HK-2 (cell line): ENCODE data around the gene RBM10.

Source experiments
- DNase-seq: peaks from one replicate; pipeline ENCODE4 v3.0.0-alpha.2; 2018; ENCODE audit not compliant: unreplicated experiment

Gene RBM10

DNA sequence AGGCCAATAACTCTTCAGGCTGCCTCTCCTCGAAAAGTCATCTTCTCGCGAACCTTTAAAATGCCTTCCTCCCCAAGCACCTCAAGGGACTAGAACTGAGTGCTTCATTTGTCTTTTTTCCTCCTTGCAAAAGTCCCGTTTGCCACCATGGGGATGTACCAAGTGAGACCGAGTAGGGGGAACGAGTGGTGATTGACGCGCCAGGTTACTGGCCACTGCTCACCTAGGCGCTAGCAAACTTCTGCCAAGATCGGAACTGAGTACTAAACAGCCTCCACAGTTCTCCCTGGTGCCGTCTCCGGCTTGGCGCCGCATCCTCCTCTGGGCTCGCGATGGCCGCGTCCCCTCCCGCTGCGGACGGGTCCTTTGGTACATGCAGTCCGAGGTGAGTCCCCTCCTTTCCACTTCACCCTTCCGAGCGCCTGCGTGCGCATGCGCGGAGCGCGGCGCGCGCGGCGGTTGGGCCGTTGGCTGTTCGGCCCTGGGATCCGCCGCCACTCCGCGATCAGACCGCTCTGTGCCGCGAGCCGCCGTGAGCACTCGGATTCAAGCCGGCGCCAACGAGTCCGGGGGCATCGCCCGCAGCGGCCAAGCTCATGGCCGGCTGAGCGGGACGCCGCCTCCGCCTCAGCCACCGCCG is 73.4 kb downstream of the RBM10 start, which contains the start of gene CDK16:
Gene CDK16 (plus strand): TSS at position 402 of the 640 bp plus-strand sequence. CDS start 4,877 bp downstream, outside the sequence.
- peak; percentile 73 for DNase-seq

DNA sequence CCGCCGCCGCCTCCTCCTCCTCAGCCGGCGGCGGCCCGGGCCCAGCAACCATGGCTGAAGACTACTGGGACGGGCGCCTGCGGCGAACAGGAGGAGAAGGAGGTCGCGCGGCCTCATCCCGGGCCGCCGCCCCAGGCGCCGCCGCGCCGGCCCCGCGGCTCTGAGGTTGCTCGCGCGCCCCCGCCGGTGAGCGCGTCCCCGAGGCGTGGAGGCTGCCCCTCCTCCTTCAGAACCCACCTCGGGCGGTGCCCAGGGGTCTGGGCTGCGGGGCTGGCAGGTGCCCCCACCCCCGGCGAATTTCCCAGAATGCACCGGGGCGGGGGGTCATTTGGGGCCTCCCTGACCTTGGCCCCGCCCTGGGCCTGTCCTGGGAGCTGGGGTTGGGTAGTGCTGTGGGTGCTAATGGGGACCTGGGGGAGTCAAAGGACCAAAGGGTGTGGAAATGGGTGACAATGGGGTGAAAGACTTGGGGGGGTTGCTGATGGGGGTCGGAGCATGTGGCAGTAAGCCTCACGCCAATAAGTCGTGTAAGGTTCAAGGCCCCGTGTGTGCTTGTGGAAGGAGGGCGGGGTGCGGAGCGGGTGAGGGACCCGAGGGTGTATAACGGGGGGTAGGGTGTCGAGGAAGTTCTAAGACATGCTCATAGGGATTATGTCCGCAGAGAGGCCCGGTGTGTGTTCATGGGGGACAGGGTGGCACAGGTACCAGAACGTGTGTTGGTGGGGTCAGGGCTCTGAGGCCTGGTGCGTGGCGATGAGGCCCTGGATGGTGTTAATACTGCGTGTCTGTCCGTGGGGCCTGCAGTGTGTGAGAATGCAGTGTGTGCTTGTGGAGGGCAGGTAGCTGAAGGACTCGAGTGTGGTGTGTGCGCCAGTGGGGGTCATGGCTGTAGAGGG is 74.1 kb downstream of the RBM10 start:
- DNase-seq = peak; percentile 34

DNA sequence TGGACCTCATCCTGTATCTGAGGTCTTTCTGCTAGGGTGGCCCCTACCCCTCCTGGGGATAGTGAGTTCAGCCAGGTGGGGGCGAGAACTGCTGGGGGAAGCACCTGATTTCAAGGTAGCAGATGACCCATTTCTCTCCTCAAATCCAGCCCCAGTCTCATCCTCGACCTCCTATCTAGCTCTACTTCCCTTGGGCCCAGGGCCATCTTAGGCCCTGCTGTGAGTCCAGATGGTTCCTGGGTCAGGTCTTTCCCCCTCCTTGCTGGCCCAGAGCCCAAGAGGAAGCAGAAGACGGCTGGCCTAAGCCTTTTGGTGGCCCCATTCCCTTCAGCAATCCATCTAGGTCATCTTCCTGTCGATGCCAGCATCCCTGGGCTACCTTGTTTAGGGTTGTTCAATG is 76.7 kb downstream of the RBM10 start:
- DNase-seq = no peak

DNA sequence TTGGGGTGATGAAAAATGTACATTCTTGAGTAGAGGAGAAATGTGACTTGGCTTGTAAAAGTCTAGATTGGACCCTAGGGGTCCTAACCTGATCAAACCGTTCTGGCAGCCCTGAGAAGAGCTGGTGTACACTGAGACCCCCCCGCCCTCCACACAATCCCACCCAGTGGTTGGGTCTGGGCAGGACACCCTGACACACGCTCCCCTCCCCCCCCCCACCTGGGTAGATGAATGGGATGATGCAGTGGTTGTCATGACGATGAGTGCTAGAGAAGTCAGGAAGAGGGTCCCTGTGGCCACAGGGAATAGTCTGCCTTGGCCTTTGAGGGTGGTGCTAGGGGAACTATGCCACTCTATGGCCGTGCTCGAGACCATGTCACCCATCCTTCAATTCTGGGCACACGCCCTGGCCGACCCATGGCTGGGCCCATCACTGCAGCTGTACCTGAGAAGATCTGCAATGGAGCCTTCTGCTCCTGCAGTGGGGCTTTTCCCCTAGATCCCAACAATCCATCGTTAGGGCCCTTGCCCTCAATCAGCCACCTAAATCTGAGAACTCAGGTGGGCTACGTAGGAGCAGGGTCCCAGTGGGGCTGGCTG is 77.8 kb downstream of the RBM10 start:
- no peak for DNase-seq

DNA sequence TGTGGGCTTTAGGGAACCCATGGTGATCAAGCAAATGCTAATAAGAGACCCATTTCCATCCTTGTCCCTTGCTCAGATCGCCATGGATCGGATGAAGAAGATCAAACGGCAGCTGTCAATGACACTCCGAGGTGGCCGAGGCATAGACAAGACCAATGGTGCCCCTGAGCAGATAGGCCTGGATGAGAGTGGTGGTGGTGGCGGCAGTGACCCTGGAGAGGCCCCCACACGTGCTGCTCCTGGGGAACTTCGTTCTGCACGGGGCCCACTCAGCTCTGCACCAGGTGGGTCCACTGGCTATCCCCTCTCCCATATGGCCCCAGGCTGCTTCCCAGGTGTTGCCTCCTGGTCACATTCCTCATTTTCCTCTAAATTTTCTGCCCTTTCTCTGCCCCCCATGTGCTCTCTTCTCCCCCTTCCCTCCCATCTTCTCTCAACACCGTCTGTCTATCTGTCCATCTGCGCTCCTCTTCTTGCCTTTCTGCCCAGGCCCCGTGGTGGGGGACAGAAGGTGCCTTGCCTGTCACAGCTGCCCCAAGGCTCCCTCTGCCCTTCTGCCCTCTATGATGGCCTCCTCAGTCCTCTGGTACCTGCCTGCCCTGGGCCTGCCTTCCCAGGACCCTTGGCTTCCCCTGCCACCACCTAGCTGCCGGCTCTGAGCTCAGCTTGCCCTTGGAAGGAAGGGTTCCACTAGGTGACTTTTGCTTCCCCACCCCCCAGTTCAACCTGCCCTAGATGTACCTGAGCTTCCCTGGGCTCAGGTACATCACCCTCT is 78.6 kb downstream of the RBM10 start:
- no peak for DNase-seq

DNA sequence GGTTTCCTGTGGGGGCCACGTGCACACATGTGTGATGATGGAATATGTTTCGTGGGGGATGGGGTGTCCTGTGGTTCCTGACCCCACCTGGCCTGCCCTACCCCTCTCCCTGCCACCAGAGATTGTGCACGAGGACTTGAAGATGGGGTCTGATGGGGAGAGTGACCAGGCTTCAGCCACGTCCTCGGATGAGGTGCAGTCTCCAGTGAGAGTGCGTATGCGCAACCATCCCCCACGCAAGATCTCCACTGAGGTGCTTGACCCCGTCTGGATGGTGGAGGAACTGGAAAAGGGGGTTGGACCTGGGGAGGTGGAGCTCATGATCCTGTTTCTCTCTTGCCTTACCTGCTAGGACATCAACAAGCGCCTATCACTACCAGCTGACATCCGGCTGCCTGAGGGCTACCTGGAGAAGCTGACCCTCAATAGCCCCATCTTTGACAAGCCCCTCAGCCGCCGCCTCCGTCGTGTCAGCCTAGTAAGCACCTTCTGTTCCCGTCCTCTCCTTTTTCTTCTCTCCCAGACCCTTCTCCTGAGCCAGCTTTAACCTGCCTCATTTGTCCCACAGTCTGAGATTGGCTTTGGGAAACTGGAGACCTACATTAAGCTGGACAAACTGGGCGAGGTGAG is 79.4 kb downstream of the RBM10 start:
- no peak for DNase-seq

DNA sequence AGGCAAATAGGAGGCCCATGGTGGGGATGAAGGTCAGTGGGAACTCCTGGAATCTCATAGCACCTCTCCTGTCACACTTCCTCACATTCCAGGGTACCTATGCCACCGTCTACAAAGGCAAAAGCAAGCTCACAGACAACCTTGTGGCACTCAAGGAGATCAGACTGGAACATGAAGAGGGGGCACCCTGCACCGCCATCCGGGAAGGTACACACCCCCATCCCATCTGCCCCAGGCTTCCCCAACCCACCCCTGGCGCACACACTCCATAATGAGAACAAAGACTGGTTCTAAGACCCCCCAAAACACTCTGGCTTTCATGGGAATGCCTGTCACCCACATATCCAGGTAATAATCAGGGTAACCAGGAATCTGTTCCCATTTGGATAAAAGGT is 79.9 kb downstream of the RBM10 start:
- DNase-seq = no peak

DNA sequence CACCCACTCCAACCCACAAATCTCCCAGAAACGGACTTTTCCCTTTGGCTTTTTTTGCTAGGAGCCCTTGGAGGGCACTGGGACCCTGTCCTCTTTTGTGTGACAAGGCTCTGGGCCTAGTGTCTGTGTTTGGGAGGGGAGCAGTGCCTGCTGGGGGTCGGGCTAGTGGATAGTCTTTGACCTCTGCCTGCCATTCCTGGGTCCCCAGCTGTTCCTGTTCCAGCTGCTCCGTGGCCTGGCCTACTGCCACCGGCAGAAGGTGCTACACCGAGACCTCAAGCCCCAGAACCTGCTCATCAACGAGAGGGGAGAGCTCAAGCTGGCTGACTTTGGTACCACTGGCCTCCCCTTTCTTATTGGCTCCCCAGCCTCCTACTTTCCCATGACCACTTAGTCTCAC is 81.0 kb downstream of the RBM10 start:
- DNase-seq = no peak

DNA sequence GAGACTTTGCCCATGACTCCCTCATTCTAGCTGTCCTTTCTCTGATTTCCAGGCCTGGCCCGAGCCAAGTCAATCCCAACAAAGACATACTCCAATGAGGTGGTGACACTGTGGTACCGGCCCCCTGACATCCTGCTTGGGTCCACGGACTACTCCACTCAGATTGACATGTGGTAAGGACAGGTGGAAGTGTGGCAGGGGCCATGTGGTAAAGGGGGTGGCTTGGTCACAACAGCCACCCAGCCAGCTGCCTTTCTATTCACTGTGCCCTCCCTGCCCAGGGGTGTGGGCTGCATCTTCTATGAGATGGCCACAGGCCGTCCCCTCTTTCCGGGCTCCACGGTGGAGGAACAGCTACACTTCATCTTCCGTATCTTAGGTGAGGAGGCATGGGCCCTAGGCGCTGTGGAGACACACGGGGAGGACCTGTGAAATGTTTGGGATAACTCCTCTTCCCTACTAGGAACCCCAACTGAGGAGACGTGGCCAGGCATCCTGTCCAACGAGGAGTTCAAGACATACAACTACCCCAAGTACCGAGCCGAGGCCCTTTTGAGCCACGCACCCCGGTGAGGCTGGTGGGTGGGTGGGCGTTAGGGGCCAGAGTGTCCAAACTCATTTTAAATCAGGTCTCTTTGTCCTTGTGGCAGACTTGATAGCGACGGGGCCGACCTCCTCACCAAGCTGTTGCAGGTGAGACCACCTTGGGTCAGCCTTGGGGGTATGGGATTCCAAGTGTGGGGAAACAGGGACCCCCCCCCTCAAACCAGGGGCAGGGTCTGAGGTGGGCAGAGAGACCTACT is 81.7 kb downstream of the RBM10 start:
- no peak for DNase-seq

DNA sequence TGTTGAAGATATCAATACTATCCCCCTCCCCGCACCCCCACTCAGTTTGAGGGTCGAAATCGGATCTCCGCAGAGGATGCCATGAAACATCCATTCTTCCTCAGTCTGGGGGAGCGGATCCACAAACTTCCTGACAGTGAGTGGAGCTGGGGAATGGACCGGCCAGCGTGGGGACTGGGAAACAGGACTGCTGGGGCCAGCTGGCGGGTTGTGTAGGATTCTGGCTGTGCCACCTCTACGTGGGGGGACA is 82.2 kb downstream of the RBM10 start:
- DNase-seq = no peak

DNA sequence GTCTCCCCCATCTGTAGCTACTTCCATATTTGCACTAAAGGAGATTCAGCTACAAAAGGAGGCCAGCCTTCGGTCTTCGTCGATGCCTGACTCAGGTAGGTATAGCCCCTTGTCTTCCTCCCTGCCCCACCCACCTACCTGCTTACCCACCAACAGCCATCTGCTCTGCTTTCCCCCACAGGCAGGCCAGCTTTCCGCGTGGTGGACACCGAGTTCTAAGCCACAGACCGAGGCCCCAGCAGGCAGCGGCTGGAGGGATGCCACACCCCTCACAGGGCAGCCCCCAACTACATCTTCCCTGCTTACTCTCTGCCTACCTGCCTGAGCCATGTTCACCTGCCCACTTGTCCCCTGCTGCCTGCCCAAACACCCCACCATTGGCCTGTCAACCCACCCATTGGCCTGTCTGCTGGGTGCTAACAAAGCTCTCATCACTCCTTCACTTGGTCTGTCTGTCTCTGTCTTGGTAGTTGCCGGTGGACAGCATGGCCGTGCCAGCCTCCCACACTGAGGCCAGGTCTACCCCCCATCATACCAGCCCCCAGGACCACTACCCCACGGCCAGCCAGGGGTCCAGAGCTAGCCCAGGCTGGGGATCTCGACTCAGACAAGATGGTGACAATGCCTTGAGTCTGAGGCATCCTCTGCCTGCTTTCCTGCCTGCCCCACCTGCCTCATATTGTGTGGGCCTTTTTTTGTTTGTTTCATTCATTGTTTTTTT is 83.7 kb downstream of the RBM10 start:
- no peak for DNase-seq

DNA sequence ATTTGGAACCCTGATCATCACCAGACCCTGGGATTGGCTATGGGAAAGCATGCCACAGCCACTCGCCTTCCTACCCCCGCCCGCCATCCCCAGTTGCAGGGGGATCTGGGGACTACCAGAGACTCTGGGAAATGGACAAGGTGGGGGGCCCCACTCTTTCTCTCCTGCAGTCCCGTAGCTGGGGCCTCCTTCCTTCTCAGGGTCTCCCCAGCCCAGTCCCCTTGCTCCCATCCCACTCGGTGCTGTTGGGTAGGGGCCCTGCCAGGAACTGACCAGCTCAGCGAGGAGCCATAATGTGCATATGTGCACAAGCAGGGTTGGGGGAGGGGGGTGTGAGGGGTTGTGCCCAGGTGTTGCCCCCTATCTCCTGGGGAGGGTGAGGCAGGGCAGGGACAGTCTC is 84.4 kb downstream of the RBM10 start:
- DNase-seq = no peak

DNA sequence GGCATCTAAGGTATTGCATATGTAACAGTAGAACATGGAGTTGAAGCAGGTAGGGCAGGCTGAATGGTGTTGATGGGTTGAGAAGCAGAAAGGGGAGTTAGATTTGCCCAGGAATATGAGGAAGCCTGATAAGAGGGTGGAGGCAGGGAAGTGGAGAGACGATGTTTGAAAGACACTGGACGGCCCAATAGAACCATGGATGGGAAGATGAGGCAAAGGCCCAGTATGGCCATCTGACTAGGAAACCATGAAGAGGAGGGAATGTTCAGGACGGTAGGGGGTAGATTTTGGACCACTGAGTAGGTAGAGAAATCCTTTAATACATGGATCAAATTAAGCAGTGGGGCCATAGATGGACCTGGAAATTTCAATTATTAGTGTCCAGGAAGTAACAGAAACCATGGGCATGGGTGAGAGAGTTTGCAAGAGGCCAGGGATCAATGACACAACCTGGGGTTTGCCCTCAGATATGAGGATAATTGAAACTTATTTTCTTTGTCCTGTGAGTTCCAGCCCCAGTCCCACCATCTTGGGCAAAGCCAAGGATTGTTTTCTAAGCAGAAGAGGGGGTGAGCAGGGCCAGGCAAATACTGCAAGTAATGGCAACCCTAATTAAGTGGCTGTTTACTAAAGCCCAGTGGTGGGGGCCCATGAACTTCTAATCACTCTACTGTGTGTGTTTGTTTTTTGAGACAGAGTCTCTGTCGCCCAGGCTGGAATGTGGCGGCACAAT is 85.3 kb downstream of the RBM10 start:
- no peak for DNase-seq

DNA sequence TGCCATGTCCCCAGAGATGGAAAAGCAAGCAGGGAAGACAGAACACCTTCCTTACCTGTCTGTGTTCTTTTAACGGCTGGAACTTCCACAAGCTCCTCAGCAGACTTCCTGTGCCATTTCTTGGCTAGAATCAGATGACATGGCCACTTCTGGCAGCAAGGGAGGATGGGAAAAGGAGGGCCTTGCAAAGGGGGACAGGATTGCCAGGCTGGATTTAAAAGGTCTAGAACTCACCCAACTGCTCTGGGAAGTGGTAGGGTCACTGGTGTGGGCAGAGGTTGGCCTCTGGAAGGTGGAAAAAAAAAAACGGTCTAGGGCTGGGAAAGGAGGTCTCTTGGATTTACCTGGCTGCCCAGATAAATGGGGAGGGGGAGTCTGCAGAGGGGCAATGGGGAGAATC is 86.1 kb downstream of the RBM10 start:
- no peak for DNase-seq

DNA sequence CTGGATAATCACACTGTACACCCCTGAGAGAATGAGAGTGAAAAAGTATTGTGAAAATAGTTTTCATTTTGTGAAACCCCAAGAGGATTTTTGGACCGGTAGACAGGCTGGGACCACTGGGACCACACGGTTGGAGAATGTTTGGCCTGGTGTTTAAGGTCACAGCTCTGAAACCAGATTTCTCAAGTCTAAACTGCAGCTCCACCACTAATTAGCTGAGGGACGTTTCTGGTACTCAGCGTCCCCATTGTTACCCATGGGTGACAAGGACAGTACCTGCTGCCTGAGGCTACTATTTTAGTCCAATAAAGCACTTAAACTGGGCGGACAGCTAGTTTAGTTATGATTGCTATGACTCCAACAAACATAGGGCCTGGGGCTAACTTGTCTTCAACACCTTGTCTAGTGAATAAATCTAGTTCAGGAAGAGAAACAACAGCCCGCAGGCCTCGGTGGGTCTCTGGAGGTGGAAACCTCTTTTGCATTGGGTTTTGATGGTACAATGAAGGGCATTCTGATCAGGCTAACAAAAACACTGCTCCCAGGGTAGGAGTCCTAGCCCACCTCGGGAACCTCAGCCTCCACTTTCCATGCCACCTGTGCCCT is 87.3 kb downstream of the RBM10 start:
- DNase-seq = no peak

DNA sequence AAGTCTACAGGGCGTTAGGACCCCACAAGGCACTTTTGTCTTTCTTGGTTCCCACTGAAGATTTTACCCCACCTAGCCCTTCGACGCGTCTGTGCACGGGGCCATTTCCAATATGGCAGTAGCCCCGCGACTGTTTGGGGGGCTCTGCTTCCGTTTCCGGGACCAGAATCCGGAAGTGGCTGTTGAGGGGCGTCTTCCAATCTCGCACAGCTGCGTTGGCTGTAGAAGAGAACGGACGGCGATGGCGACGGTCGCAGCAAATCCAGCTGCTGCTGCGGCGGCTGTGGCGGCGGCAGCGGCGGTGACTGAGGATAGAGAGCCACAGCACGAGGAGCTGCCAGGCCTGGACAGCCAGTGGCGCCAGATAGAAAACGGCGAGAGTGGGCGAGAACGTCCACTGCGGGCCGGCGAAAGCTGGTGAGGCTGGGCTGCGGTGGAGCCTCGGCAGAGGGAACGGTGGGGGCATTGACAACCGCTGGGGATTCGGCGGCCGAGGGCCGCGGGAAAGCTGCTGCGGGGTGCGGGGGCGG is 87.8 kb downstream of the RBM10 start, which contains the start of gene USP11:
Gene USP11 (plus strand): TSS at position 207 of the 530 bp plus-strand sequence. CDS start 35 bp downstream, at position 242.
- DNase-seq = peak; percentile 55

DNA sequence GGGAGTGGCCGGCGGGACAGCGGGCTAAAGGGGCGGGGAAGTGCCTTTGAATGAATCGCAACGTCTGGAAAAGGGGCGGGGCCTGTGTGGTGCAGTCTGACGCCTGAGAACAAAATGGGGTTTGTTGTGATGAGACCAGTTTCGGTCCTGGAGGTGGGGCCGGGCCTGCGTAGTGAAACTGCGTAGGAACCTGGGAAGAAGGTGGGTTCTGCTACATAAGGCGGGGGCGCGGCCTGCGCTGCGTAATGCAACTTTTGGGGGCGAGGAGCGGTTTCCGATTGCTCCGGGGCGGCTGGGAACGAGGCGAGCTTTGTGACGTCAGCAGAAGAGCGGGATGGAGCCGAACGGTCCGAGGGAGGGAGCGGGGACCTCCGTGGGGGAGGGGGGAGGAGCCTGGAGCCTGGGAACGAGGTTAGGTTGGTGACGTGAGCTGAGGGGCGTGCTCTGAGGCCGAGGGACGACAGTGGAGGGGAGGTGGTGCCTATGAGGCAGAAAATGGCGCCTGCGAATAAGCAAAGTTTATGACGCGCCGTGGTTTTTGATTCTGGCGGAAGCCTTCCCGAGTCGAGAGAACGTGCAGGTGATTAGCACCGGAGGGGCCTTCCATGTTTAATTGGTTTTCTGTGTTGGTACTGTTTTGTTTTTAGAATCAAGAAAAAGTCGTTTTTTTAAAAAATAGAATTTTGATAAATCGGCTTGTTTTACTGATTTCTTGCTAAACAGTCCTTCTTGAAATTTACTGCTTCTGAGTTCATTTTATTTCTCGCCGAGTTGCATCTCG is 88.5 kb downstream of the RBM10 start:
- DNase-seq = peak; percentile 96

DNA sequence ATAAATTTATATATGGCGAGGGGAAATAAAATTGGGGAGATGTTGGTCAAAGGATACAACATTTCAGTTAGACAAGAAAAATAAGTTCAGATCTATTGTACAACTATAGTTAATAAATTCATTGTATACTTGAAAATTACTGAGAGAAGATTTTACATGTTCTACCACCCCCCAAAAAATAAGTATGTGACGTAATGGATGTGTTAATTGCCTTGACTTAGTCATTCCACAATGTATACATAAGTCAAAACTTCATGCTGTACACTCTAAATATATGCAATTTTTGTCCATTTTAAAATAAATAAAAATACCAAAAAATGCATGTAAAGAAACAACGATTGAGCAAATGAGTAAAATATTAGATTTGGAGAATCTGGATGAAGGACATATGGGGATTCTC is 89.6 kb downstream of the RBM10 start:
- DNase-seq = no peak
